Stimulated activated CD8-positive, alpha-beta memory T cell treated with anti-CD3 and anti-CD28 coated beads, Interleukin-12 subunit alpha, Interleukin-12 subunit beta, amount 100 ng/mL, for 1 hour (primary cell): ENCODE data around the gene ITGAL.
"Not testable (repeated sequence)": the region's sequence is repeated elsewhere in the genome, so short reads cannot be mapped to it uniquely, and the experiment has no call there.

ENCODE experiments used
- DNase-seq: peaks from one replicate; pipeline ENCODE4 v3.0.0-alpha.2; 2020; ENCODE audit warnings: low read depth

Gene ITGAL

DNA sequence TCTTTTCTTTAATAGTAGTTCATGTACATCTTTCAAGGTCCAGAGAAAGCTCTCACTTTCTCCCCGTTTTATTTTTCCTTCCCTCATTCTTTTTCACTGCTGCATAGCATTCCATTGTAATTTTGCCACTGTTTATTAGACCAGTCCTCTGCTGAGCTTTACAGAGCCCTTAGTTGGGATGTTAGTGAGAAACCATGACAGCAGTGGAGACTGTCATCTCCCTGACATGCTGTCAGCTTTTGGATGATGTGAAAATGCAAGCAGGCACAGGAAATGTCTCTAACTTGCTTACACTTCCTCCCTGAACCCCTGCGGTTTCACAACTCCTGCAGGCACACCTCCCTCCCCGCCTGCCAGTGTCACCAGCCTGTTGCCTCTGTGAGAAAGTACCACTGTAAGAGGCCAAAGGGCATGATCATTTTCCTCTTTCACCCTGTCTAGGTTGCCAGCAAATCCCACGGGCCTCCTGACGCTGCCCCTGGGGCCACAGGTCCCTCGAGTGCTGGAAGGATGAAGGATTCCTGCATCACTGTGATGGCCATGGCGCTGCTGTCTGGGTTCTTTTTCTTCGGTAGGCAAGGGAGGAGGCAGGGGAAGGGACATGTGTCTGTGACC, at the start of gene ITGAL:
Gene ITGAL (plus strand): TSS at position 415 of the 615 bp plus-strand sequence. CDS start 96 bp downstream, at position 511.
- DNase-seq: peak; percentile 73

- DNase-seq: no peak
Observed at GRCh38 chr16:30428055-30428454, 44.5 kb upstream of the ITGAL start.

- no peak for DNase-seq
Observed at GRCh38 chr16:30429418-30429677, 43.2 kb upstream of the ITGAL start.

DNA sequence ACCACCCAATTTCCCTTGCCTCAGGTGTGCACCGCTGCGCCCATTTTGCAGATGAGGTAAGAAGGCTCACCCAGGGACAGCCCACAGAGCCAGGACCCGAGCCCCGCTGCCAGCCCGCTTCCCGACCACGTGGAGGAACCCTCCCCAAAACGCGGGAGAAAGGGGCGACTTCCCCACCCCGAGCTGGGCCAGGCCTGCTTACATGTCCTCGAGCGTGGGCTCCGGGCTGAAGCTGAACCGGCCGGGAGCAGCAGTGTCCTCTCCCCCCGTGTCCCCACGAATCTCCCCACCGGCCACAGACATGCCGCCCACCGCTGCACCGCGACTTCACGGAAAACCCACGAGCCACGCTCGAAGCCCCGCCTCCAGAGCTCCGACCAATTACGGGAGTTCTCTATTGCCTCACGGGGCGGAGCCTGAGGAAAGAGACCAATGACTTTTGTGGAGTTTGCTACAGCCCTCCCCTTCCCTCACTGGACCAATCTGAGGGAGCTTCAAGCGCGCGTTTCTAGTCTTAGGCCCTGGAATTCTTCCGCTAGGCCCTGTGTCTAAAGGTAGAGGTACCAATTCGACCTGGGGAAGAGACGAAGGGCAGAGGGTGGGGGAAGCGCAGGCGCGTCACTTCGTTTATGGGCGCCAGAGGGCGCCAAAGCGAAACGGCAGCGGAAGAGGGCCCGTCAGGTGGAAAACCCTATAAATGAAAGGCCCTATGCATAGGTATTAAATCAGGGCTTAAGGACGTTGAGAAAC, 42.7 kb upstream of the ITGAL start, which contains the start of gene DCTPP1:
Gene DCTPP1 (minus strand): TSS at position 353 of the 750 bp plus-strand sequence. CDS start 50 bp downstream, at position 303.
- peak; percentile 90 for DNase-seq

DNA sequence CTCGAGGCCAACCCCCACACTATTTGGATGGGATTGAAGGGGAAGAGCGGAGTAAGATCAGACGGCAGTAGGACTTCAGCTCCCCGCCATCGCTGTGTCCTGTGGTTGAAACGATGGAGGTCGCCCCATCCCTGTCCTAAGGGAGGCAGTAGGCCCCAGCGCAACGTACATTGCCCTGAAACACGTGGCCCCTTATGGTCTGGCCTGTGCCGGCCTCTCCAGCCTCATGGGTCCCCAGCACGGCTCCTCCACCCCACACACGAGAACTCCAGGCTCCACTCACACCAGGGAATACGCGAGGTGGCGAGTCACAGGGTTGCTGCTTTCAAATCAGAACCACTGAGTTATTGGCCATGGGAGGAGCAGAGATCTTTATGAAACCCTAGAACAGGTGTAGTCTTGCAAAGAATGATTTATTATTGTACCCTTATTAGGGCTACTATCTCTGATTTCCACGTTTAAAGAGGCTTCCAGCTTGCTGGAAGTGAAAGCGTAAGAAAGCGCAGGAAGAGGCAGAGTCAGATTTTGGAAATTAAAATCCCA, 42.0 kb upstream of the ITGAL start:
- no peak for DNase-seq

DNA sequence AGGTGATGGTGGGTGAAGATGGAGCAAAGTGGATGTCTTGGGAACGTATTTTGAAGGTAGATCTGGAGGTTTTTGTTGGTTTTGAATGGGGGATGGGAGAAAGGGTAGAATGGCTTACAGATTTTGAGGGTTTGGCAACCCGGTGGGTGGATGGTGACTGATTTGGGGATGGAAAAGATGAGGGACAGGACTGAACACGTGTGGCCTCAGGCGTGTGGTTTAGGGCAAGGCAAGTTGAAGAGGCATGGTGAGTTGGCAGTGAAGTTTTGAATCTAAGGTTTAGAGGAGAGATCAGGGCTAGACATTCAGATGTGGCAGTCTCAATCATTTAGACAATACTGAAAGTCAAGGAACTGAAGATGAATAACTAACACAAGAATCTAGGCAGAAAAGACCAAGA, 37.7 kb upstream of the ITGAL start:
- no peak for DNase-seq

DNA sequence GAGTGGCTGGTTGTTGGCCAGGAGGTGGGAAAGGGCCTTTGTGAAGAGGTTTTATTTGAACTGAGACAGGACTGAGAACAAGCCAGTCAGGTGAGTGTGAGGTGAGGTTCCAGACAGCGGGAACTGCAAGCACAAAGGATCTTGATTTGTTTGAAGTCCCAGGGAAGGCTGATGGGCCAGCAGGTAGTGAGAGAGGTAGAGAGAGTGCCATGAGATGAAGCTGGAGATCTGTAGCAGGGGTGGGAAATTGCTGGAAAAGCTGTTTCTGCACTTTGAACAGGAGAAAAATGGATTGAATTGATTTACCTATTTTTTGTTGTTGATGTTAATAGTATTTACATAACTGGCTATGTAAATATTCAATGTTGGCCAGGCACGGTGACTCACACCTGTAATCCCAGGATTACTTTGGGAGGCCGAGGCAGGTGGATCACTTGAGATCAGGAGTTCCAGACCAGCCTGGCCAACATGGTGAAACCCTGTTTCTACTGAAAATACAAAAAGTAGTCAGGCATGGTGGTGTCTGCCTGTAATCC, 35.0 kb upstream of the ITGAL start:
- no peak for DNase-seq

DNA sequence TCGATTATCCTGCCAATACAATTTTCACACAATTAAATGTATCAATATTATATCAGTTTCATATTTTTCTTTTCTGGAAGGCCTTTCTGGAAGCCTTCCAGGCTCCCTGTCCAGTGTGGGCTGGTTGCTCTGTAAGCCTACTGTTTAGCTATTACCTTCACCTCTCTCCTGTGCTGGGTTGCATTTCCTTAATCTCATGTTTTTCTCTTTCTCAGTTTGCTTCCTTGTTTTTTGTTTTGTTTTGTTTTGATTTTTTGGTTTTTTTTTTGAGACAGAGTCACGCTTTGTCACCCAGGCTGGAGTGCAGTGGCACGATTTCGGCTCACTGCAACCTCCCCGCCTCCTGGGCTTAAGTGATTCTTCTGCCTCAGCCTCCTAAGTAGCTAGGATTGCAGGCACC, 33.7 kb upstream of the ITGAL start:
- no peak for DNase-seq

DNA sequence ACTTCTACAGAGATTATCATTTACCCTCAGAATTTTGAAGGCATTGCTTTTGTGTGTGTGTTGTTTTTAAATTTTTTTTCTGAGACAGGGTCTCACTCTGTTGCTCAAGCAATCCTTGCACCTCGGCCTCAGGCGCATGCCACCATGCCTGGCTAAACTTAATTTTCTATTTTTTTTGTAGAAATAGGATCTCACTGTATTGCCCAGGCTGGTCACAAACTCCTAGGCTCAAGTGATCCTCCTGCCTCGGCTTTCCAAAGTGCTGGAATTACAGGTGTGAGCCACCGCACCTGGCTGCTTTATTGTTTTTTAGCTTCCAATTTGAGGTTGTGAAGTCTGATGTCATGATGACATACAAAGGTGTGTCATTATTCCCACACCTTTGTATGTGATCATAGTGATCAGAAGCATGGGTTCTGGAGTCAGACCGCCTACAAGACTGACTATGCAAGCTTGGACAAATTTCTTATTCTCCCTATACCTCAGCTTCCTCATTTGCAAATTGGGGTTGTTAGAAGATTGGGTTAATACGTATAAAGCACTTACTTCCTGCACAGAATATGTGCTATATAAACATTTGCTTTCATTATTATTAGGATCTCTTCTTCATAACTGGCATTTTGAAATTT, 32.7 kb upstream of the ITGAL start:
- DNase-seq: no peak

GRCh38 chr16:30443631-30444030, 28.9 kb upstream of the ITGAL start:
- no peak for DNase-seq

GRCh38 chr16:30444231-30445148, 28.1 kb upstream of the ITGAL start:
- no peak for DNase-seq

DNA sequence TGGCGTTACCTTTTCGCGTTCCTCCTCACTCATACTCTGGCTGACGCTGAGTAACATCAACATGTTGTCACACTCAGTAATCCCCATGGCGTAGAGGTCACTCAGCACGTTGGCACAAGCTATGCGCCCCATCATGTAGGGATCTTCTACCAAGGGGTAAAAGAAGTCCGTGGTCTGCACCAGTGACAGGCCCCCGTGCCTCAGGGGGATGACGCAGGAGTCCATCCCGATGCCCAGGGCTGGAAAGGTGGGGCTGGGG, 27.5 kb upstream of the ITGAL start:
- no peak for DNase-seq

DNA sequence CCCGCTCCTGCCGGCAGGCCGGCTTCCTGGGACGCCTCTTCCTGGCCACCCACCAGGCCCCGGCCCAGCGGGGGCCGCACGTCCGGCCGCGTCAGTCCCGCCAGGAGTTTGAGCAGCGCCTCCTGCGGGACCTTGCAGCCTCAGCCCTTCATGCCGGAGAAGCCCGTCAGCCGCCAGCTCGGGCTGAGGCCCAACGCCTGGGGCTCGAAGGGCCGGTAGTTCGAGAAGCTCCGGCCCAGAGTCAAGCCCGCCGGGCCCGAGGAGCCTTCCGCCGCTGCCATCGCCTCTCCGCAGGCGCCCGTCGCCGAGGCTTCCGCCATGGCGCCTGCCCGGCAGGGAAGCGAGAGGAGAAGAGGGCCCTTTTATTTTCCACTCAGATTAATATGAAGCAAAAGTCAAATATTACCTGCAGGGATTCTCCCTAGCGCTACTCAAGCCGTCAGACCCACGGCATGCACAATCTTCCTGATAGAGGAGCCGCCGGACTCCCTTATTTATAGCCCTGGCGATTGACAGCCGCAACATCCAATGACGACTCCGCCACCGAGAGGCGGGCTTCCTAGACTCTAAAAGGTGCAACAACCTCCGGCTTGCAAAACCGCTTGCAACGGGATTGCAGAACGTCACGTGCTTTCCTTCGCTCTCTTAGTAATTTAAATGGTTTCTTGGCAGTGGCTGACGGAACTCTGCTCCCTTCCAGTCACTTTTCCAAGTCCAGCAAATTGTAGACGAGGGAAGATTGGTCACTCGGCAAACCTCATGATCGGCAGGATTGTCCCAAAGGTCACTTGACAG, 26.9 kb upstream of the ITGAL start, which contains the start of gene SEPHS2:
Gene SEPHS2 (minus strand): TSS at position 467 of the 795 bp plus-strand sequence. CDS start 147 bp downstream, at position 320.
- peak; percentile 90 for DNase-seq

DNA sequence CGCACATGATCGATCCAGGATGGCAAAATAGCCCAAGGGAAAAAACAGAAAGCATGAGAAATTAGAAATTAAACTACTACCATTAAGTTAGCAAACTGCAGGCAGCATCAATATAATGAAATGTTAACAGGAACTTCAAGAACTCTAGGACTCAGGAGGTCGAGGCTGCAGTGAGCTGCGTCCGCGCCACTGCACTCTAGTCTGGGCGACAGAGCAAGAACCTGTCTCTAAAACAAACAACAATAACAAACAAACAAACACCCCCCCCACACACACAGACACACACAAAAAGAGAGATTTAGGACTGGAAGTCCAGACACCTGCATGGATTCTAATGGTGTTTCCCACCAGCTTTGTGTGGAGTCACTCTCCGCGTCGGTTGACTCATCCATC, 26.3 kb upstream of the ITGAL start:
- DNase-seq: no peak

GRCh38 chr16:30447512-30448226, 24.9 kb upstream of the ITGAL start:
- DNase-seq: no peak

DNA sequence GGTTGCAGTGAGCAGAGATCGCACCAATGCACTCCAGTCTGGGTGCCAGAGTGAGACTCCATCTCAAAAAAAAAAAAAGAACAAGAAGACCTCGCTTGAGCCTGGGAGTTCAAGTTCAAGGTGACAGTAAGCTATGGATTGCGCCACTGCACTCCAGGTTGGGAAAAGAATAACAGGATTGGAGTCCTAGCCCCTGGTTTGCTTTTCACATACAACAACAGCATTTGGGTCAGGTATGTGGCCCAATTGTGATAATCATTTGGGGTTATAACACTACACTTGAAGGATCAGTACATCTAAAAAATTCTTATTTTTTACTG, 23.5 kb upstream of the ITGAL start:
- DNase-seq: no peak

- not testable (repeated sequence) for DNase-seq
Observed at GRCh38 chr16:30452709-30453580, 19.6 kb upstream of the ITGAL start.

DNA sequence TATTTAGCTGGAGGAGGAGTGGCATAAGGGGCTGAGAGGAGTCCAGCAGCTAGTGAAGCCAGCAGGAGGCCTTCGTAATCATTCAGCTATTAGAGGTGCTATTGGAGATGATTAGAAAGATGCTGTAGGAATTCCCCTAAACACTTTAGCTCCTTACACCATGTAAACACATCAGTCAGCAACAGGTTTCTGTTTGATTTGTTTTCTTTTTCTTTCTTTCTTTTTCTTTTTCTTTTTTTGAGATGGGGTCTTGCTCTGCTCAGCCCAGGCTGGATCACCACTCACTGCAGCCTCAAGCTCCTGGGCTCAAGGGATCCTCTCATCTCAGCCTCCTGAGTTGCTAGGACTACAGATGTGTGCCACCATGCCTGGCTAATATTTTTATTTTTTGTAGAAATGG, 16.2 kb upstream of the ITGAL start:
- DNase-seq: no peak

DNA sequence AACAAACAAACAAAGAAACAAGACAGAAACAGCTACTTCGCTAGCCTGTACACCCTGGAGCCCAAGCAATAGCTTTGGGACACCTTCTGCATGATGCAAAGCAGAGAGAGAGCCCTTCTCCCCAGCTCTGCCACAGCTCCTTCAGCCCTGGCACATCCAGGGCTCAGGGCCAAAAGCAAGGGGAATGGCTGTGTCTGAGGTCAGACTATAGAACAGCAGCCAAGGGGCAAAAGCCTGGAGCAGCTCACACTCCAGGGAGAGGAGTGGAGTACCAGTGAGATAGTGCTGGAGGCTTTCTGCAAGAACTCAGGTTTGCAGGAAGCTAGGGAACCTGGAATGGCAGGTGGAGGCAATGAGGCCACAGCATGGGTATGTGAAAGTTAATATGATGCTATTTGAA, 15.3 kb upstream of the ITGAL start:
- no peak for DNase-seq
